HCT116 (cell line): ENCODE measurements around the gene HHAT.

Experiments used
- CBX3 ChIP-seq: IDR thresholded peaks from 2 replicates; pipeline ENCODE4 v1.6.1; 2012; ENCODE audit warnings: low read depth
- CTCF ChIP-seq, 3 experiments: fragments of 200-600 bp in 1 of 3; sonication (generic) in 1 of 3; IDR thresholded peaks in 2 of 3; conservative IDR thresholded peaks in 1 of 3; 2 replicates each; pipeline ENCODE4 v1.5.1; 2012 to 2017; ENCODE audit warnings: low read depth in 2 of 3, low read length in 2 of 3, antibody characterized with exemption in 1 of 3, borderline replicate concordance in 1 of 3, control low read depth in 1 of 3, mild to moderate bottlenecking in 1 of 3, mixed read lengths in 1 of 3, mixed run types in 1 of 3, moderate library complexity in 1 of 3; ENCODE audit not compliant: insufficient read depth in 1 of 3
- EZH2 ChIP-seq: fragments of 200-600 bp; sonication (generic); IDR thresholded peaks from 2 replicates; pipeline ENCODE4 v1.6.1; 2017; ENCODE audit warnings: antibody characterized with exemption, mixed run types
- POLR2A ChIP-seq: IDR thresholded peaks from 2 replicates; pipeline ENCODE4 v1.7.0; 2011; ENCODE audit warnings: borderline replicate concordance; ENCODE audit not compliant: insufficient read depth, insufficient read length; ENCODE audit errors: extremely low read depth
- RAD21 ChIP-seq: IDR thresholded peaks from 2 replicates; pipeline ENCODE4 v1.6.1; 2012; ENCODE audit warnings: low read depth, mild to moderate bottlenecking
- SIN3A ChIP-seq: IDR thresholded peaks from 2 replicates; pipeline ENCODE4 v1.6.1; 2012; ENCODE audit warnings: low read depth

GRCh38 chr1:210372491-210372890 is 43.8 kb downstream of the HHAT start:
- TF ChIP-seq SIN3A = no peak
- no peak for TF ChIP-seq CTCF (IDR thresholded peaks at IDR 0.05 in 2 of 3, conservative IDR thresholded peaks at IDR 0.05 in 1 of 3; ENCODE audit: borderline replicate concordance in 1 of 3, insufficient read depth in 1 of 3, low read depth in 2 of 3, low read length in 2 of 3)
- no peak for TF ChIP-seq RAD21
- no peak for TF ChIP-seq POLR2A
- no peak for TF ChIP-seq EZH2
- TF ChIP-seq CBX3 = no peak
